NB4 (cell line): Measurements from ENCODE around the gene MYOD1.

Source experiments
- DNase-seq: peaks from one replicate; pipeline ENCODE4 v3.0.0; 2010; ENCODE audit warnings: low read depth
- H3K4me3 ChIP-seq: one replicate; pipeline ENCODE4 v1.5.1; 2011; ENCODE audit warnings: mild to moderate bottlenecking, low read depth, low read length, moderate library complexity
- MYC ChIP-seq: IDR thresholded peaks from 2 replicates; pipeline ENCODE4 v1.6.1; 2011; ENCODE audit warnings: low read depth, low read length
- POLR2A ChIP-seq: IDR thresholded peaks from 2 replicates; pipeline ENCODE4 v1.6.1; 2011; ENCODE audit warnings: mild to moderate bottlenecking; ENCODE audit not compliant: insufficient read length; ENCODE audit errors: extremely low read depth
- TF ChIP-seq, protein P1 (sequence below): IDR thresholded peaks from one replicate; pipeline ENCODE4 v1.5.1; 2012; ENCODE audit warnings: low read depth, low read length
- TF ChIP-seq, protein P2 (sequence below): IDR thresholded peaks from 2 replicates; pipeline ENCODE4 v1.6.1; 2011; ENCODE audit warnings: low read depth, low read length

Gene MYOD1

DNA sequence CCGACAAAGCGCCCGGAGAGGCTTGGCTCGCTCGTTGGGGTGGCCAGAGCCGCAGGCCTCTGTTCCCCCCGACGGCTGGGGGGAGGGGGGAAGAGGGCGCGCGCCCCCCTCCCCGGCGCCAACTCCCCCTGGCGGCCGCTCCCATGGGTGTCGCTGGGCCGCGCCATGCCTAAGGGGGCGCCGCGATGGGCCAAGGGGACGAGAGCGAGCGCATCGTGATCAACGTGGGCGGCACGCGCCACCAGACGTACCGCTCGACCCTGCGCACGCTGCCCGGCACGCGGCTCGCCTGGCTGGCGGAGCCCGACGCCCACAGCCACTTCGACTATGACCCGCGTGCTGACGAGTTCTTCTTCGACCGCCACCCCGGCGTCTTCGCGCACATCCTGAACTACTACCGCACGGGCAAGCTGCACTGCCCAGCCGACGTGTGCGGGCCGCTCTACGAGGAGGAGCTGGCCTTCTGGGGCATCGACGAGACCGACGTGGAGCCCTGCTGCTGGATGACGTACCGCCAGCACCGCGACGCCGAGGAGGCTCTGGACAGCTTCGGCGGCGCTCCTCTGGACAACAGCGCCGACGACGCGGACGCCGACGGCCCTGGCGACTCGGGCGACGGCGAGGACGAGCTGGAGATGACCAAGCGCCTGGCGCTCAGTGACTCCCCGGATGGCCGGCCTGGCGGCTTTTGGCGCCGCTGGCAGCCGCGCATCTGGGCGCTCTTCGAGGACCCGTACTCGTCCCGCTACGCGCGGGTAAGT lies 16.6 kb downstream of the MYOD1 start:
- DNase-seq, result no peak
- H3K4me3 ChIP-seq, result no peak overlapping the region
- TF ChIP-seq, protein P1, sequence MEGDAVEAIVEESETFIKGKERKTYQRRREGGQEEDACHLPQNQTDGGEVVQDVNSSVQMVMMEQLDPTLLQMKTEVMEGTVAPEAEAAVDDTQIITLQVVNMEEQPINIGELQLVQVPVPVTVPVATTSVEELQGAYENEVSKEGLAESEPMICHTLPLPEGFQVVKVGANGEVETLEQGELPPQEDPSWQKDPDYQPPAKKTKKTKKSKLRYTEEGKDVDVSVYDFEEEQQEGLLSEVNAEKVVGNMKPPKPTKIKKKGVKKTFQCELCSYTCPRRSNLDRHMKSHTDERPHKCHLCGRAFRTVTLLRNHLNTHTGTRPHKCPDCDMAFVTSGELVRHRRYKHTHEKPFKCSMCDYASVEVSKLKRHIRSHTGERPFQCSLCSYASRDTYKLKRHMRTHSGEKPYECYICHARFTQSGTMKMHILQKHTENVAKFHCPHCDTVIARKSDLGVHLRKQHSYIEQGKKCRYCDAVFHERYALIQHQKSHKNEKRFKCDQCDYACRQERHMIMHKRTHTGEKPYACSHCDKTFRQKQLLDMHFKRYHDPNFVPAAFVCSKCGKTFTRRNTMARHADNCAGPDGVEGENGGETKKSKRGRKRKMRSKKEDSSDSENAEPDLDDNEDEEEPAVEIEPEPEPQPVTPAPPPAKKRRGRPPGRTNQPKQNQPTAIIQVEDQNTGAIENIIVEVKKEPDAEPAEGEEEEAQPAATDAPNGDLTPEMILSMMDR, result no peak
- TF ChIP-seq POLR2A (no peak), MYC (no peak)
- TF ChIP-seq, protein P2, sequence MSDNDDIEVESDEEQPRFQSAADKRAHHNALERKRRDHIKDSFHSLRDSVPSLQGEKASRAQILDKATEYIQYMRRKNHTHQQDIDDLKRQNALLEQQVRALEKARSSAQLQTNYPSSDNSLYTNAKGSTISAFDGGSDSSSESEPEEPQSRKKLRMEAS, result no peak

DNA sequence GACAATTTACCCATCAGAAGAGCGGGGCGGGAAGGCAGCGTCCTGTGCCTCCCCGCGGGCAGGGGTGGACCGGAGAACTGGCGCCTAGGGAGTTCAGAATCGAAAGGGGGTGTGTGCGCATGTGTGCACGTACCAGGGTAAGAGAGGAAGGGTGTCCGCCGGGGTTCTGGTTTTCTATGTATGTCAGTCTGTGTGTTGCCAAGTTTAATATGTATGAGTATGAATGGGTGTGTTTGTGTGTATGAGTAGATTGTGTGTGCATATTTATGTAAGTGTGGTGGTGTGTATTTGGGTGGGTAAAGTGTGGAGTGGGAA lies 17.2 kb downstream of the MYOD1 start:
- DNase-seq, result no peak
- TF ChIP-seq, protein P2, result no peak
- TF ChIP-seq, protein P1, result no peak
- TF ChIP-seq MYC (no peak), POLR2A (no peak)
- no peak overlapping the region for H3K4me3 ChIP-seq

DNA sequence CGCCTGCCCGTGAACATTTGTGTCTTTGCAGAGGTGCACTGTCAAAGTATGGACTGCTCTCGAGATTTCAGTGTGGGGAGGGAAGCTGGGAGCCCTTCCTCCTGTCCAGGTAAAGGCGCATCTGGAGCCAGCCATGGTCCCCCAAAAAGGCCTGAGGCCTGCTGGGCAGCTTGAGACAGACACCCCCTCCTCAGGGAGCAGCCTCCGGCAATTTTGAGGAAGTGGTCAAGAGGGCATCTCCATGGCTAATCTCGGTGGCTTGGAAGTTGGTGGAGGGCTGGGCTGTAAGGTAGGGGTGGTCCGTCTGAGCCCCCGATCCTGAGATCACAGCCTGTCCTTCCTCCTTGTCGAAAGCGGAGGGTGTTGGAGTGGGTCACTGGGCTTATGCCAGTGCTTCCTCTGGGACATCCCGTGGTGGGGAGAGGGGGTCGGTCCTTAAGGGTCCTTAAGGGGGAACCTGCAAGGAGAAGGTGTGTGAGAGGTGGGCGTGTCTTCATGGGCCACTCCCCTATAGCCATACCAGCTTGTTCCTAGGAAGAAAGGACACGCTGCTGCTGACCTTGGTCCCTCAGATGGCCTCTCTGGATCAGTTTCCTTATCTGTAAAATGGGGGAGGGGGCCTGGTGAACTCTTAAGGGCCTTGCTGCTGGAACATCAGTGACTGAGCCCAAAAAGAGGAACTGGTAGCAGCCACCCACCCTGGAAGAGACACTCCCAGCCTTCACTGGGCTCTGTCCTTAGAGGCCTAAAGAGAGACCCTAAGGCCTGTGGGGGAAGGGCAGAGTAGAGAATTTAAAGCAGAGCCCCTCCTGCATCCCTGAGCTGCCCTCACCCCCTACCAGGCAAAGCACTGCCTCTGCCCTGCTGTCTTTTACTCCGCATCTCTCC lies 17.8 kb downstream of the MYOD1 start:
- DNase-seq, result peak; percentile 66
- TF ChIP-seq, protein P1, result no peak
- TF ChIP-seq POLR2A (no peak), MYC (no peak)
- TF ChIP-seq, protein P2, result no peak
- no peak overlapping the region for H3K4me3 ChIP-seq

DNA sequence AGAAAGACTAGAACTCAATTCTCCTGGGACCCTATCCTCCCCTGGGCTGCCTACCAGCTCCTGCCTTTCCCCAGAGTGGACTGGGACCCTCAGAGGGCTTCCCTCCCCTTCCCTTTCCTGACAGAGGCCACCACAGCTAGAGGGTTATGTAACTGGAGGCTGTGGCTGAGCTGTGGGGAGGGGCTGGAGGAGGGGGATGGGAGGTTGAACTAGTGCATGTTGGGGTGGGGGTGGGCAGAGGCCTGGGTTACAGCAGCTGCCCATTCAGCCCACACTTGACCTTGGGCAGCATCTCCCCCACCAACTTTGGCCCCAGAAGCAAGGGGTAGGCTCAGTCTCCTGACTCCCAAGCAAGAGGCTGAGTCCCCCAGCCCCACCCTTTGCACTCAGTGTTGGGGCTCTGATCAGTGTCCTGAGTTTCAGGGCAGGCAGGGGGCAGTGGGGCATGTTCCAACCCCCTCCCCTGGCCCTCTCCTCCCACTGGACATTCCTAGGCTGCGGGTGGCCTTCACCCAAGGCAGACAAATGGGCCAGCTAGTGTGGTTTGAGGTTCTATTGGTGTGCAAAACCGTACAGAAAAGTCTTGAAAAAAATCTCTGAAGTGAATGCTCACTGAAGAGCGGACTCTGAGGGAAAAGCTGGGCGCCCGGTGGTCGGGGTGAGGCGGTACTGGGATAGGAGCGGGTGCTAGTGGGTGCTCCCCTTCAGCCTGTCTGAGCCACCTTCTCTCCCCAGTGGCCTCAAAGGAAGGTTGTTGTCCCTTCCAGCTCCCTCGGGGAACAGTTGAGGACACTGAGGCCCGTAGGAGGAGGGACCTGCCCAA lies 19.0 kb downstream of the MYOD1 start:
- TF ChIP-seq, protein P1, result no peak
- TF ChIP-seq, protein P2, result no peak
- TF ChIP-seq MYC, result no peak
- no peak for TF ChIP-seq POLR2A
- DNase-seq, result peak; percentile 46
- no peak overlapping the region for H3K4me3 ChIP-seq

DNA sequence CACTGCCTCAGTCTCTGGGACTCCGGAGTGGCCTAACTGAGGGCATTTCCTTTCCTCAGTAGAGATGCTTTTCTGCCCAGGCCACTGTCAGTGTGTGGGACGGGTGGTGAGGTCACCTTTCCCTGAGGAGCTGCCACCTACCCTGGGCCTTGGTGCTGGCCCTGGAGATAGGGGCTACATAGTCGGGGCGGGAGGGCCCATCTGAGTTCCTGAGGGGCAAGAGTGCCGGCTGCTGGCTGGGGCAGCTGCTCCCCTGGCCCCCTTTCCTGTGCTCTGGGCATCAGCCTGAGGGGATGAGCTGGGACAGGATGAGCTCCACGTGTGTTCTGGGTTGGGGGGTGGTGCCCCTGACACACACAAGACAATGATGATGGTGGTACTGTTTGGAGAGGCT lies 20.6 kb downstream of the MYOD1 start:
- H3K4me3 ChIP-seq, result no peak overlapping the region
- TF ChIP-seq MYC, result no peak
- TF ChIP-seq, protein P2, result no peak
- TF ChIP-seq POLR2A, result no peak
- TF ChIP-seq, protein P1, result no peak
- no peak for DNase-seq
